HFFc6 (cell line): ENCODE results near the gene ZNF79. TPM values are rescaled to one million over a fixed set of nuclear protein-coding genes. Genes with fewer than 3 reads are reported as not detected.
A peak's percentile ranks its signal among the peaks of the same experiment; 100 is the strongest.

Experiments
- DNase-seq: peaks from one replicate; pipeline ENCODE4 v3.0.0-alpha.2; 2018
- H3K27ac Mint-ChIP-seq: 2 replicates; pipeline ENCODE4 v1.8.0; 2020; ENCODE audit warnings: mild to moderate bottlenecking, mixed read lengths
- H3K27me3 Mint-ChIP-seq: 2 replicates; pipeline ENCODE4 v1.8.0; 2021; ENCODE audit warnings: mild to moderate bottlenecking, moderate library complexity, mixed read lengths; ENCODE audit not compliant: insufficient read depth
- H3K36me3 Mint-ChIP-seq: 2 replicates; pipeline ENCODE4 v1.8.0; 2021; ENCODE audit warnings: low read depth, mixed read lengths
- H3K4me1 Mint-ChIP-seq: 2 replicates; pipeline ENCODE4 v1.8.0; 2020; ENCODE audit warnings: low read depth, mixed read lengths
- H3K4me3 Mint-ChIP-seq: 2 replicates; pipeline ENCODE4 v1.8.0; 2020; ENCODE audit warnings: mild to moderate bottlenecking, moderate library complexity, mixed read lengths
- H3K9me3 Mint-ChIP-seq: 2 replicates; pipeline ENCODE4 v1.8.0; 2020; ENCODE audit warnings: mild to moderate bottlenecking, mixed read lengths
- CTCF ChIP-seq: fragments of 200-600 bp; sonication (generic); IDR thresholded peaks from 2 replicates; pipeline ENCODE4 v1.5.0; 2021; ENCODE audit warnings: antibody characterized with exemption, mild to moderate bottlenecking
- total RNA-seq, 6 experiments: library from RNA; stranded (reverse); fragmentation: NEBNext Ultra II Directional; extraction: Animal tissue kit (Norgen Biotek cat#: 25700); gene quantifications; 2 replicates in 1 of 6; 3 replicates in 5 of 6; pipeline ENCODE4 v1.2.3, GENCODE V29; 2021

ZNF79 gene
- total RNA-seq, 6 experiments from 2014 or later, result 6.7 to 8.5 (median 7.6) TPM

- H3K36me3 Mint-ChIP-seq, result peaks cover 35% of the 10 kb centered on the region
- no peak for TF ChIP-seq CTCF
Measured at GRCh38 chr9:127428348-127428747, 4.2 kb downstream of the ZNF79 start.

DNA sequence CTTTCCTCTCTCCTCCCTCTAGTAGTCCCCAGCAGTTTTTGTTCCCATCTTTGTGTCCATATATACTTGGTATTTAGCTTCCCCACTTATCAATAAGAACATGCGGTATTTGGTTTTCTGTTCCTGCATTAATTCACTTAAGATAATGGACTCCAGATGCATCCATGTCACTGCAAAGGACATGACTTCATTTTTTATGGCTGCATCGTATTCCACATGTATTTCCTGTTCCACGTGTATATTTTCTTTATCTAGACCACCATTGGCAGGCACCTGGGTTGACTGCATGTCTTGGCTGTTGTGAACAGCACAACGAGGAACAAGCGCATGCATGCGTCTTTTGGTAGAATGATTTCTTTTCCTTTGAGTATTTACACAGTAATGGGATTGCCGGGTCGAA is 6.2 kb downstream of the ZNF79 start:
- H3K4me1 Mint-ChIP-seq, result peaks cover 16% of the 10 kb centered on the region
- no peak for TF ChIP-seq CTCF
- no peaks in the 10 kb centered on the region for H3K9me3 Mint-ChIP-seq
- no peak for DNase-seq
- peaks cover 44% of the 10 kb centered on the region for H3K36me3 Mint-ChIP-seq
- H3K27ac Mint-ChIP-seq, result no peak overlapping the region
- H3K4me3 Mint-ChIP-seq, result no peak overlapping the region
- no peaks in the 10 kb centered on the region for H3K27me3 Mint-ChIP-seq

More at GRCh38 chr9:127428348-127428747, 4.2 kb downstream of the ZNF79 start:
- no peak overlapping the region for H3K27ac Mint-ChIP-seq
- no peak overlapping the region for H3K4me3 Mint-ChIP-seq
- H3K27me3 Mint-ChIP-seq, result no peaks in the 10 kb centered on the region
- H3K4me1 Mint-ChIP-seq, result peaks cover 23% of the 10 kb centered on the region
- no peak for DNase-seq
- no peaks in the 10 kb centered on the region for H3K9me3 Mint-ChIP-seq

GRCh38 chr9:127437497-127438264 is 13.5 kb downstream of the ZNF79 start:
- Mint-ChIP-seq H3K27ac (no peak overlapping the region), H3K4me3 (no peak overlapping the region), H3K27me3 (peaks cover 3% of the 10 kb centered on the region; the same call in 1 of the 2 replicates), H3K4me1 (no peaks in the 10 kb centered on the region), H3K36me3 (peaks cover 58% of the 10 kb centered on the region), H3K9me3 (peaks cover 9% of the 10 kb centered on the region)
- DNase-seq, result no peak
- TF ChIP-seq CTCF, result no peak

DNA sequence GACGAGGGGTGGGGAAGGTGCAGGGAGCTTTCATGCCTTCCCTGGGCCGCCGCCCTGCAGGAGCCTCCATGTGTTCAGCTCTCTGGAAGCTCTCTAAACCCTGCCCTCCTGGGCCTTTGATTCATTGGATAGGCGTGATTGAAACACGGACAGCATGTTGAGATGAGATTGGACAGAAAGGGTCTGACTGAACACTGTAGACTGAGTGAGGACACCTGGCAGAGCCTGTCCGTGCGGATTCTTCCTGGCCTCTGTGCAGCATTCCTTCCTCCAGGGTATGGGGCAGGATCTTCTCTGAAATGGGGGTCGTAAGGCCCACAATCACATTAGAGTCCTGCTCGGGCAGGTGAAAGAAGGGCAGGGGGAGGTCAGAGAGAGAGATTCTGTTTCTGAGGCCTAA is 14.2 kb downstream of the ZNF79 start:
- Mint-ChIP-seq H3K27me3 (peaks cover 3% of the 10 kb centered on the region; the same call in 1 of the 2 replicates), H3K4me3 (no peak overlapping the region), H3K36me3 (peaks cover 56% of the 10 kb centered on the region), H3K27ac (no peak overlapping the region), H3K9me3 (peaks cover 10% of the 10 kb centered on the region), H3K4me1 (no peaks in the 10 kb centered on the region)
- DNase-seq, result no peak
- no peak for TF ChIP-seq CTCF

DNA sequence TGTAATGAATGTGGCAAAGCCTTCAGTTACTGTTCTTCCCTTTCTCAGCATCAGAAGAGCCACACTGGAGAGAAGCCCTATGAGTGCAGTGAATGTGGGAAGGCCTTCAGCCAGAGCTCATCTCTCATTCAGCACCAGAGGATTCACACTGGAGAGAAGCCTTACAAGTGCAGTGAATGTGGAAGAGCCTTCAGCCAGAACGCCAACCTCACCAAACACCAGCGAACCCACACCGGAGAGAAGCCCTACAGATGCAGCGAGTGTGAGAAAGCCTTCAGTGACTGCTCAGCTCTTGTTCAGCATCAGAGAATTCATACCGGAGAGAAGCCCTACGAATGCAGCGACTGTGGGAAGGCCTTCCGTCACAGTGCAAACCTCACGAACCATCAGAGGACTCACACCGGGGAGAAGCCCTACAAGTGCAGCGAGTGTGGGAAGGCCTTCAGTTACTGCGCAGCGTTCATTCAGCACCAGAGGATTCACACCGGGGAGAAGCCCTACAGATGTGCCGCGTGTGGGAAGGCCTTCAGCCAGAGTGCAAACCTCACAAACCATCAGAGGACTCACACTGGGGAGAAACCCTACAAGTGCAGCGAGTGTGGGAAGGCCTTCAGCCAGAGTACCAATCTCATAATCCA is 20.2 kb downstream of the ZNF79 start:
- peaks cover 35% of the 10 kb centered on the region for H3K4me1 Mint-ChIP-seq
- H3K4me3 Mint-ChIP-seq, result peak overlapping the region; percentile 16; the same call in 1 of the 2 replicates
- DNase-seq, result no peak
- peaks cover 22% of the 10 kb centered on the region for H3K27me3 Mint-ChIP-seq
- H3K27ac Mint-ChIP-seq, result peak overlapping the region; percentile 63
- TF ChIP-seq CTCF, result no peak
- peaks cover 70% of the 10 kb centered on the region for H3K9me3 Mint-ChIP-seq
- peaks cover 84% of the 10 kb centered on the region for H3K36me3 Mint-ChIP-seq
